Measurements from ENCODE around the gene FCN3. TPM values are rescaled to one million over a fixed set of nuclear protein-coding genes. Genes with fewer than 3 reads are reported as not detected.

FCN3 gene
- total RNA-seq, 2 donors from 2014 or later = not detected

DNA sequence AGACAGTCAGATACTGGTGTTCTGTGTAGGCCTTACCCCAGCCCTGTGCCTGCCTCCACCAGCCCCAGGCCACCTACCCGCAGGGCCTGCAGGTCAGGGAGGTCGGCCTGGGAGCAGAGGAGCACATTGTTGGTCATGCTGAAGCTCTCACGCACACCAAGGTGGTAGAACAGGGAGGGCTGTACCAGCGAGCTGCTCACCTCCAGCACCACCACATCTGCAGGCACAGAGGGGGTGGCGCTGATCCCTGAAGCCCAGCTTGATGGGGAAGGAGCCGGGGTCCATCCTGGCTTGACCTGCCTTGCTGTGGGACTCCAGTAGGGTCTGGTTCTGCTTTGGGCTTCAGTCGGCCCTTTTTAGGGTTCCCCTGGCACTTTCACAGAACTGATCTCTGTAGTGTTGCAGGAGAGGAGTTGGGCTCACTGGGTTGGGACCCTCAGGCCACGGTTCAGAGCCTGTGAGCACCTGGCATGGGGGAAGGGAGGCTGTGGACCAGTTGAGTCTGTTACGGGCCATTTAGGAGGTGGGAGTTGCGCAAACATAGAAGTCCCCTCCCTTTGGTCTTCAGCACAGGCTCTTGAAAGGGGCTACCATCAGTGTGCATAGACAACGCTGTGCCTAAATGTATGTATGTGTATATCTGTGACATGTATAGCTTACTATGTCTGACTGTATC lies 9.8 kb downstream of the FCN3 start:
- Mint-ChIP-seq H3K9me3 (no peaks in the 10 kb centered on the region), H3K27ac (peak overlapping the region; percentile 77 to 81), H3K4me1 (ENCODE audit: low read depth in 2 of 2) (peaks cover 27 to 33% of the 10 kb centered on the region in 2 donors), H3K36me3 (no peaks in the 10 kb centered on the region), H3K27me3 (no peaks in the 10 kb centered on the region), H3K4me3 (peak overlapping the region; percentile 90)
- DNase-seq (ENCODE audit: low spot score) (peak; percentile 45), ATAC-seq (peak in 1 of 2 donors; percentile 4)

DNA sequence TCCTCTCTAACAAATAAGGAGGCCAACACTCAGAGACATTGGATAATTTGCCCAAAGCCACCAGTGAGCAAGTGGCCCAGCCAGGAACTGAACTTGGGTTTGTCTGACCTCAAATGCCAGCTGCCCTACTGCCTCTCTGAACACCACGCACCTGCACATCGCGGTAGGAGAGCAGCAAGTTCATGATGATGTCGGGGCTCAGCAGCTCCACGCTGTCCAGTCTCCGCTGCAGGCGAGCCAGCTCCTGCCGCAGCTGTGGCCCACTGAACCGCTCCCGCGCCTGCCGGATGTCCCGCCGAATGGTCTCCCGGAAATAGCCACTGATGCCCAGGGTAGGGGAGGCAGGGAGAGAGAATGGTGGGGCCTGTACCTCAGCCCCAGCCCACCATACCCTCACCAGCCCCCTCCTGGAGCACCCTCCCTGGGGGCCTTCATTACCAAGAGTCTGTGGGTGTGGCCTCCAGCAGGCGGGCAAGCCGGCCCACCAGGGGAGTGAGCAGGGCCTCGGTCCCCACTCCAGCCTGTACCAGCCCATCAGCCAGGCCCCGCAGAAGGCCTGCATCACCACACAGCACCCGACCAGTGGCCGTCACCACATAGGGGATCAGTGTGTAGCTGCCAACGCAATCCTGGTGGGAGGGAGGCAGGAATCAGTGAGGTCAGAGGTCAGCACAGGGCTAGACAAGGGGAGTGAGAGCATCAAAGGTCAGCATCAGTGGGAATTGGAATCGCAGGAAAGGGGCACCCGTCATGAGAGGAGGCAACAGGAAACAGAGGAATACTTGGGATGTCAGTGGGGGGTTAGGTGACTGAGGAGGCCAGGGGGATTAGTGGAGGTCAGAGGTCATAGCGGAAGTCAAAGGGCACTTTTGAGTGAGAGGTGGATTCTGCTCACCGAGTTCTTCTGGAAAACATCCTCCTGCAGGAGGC lies 10.6 kb downstream of the FCN3 start:
- peaks cover 32 to 39% of the 10 kb centered on the region in 2 donors for H3K4me1 Mint-ChIP-seq (ENCODE audit: low read depth in 2 of 2)
- ATAC-seq (no peak), DNase-seq (ENCODE audit: low spot score) (no peak)
- H3K4me3 Mint-ChIP-seq = no peak overlapping the region
- H3K27me3 Mint-ChIP-seq = no peaks in the 10 kb centered on the region
- no peaks in the 10 kb centered on the region for H3K9me3 Mint-ChIP-seq
- H3K27ac Mint-ChIP-seq = peak overlapping the region in 1 of 2 donors; percentile 20
- no peaks in the 10 kb centered on the region for H3K36me3 Mint-ChIP-seq

DNA sequence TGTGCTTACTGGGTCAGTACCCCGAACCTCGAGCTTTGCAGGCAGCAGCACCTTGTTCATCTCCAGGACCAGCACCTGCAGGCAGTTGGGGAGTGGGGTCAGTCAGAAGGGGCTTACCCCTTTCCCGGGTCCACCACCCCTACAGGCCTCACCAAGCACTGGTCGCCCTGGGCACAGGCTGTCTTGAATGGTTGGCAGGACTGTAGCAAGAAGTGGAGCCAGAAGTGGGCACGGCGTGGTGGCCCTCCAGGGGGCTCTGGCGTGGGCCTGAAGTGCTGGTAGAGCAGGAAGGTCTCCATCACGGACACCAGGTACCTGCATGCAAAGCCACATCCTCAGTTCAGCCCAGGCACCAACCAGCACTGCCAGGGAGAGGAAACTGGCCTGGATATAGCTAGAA lies 13.1 kb downstream of the FCN3 start:
- no peak for ATAC-seq
- no peak for DNase-seq (ENCODE audit: low spot score)
- Mint-ChIP-seq H3K4me3 (peak overlapping the region; percentile 80), H3K9me3 (no peaks in the 10 kb centered on the region), H3K36me3 (no peaks in the 10 kb centered on the region), H3K4me1 (ENCODE audit: low read depth in 2 of 2) (peaks cover 37 to 43% of the 10 kb centered on the region in 2 donors), H3K27ac (no peak overlapping the region), H3K27me3 (no peaks in the 10 kb centered on the region)

DNA sequence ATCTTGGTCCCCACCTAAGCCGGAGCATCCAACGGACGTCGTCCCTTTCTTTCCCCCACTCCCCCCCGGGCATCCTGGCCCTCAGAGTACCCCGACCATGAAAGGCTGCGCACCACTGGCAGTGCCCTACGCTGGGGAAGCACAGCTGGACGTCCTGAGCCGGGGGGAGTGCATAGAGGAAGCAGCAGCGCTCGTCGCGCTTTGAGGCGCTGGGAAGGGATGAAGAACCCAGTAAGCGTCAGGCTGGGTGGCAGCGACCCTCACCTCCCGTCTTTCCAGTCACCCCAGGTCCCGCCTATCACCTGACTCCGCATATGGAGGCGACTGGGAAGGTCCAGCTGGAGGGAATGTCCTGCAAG lies 13.6 kb downstream of the FCN3 start:
- H3K36me3 Mint-ChIP-seq = no peaks in the 10 kb centered on the region
- no peak for DNase-seq (ENCODE audit: low spot score)
- ATAC-seq = no peak
- H3K27ac Mint-ChIP-seq = no peak overlapping the region
- no peaks in the 10 kb centered on the region for H3K9me3 Mint-ChIP-seq
- H3K4me3 Mint-ChIP-seq = peak overlapping the region; percentile 80
- peaks cover 39 to 43% of the 10 kb centered on the region in 2 donors for H3K4me1 Mint-ChIP-seq (ENCODE audit: low read depth in 2 of 2)
- H3K27me3 Mint-ChIP-seq = no peaks in the 10 kb centered on the region

DNA sequence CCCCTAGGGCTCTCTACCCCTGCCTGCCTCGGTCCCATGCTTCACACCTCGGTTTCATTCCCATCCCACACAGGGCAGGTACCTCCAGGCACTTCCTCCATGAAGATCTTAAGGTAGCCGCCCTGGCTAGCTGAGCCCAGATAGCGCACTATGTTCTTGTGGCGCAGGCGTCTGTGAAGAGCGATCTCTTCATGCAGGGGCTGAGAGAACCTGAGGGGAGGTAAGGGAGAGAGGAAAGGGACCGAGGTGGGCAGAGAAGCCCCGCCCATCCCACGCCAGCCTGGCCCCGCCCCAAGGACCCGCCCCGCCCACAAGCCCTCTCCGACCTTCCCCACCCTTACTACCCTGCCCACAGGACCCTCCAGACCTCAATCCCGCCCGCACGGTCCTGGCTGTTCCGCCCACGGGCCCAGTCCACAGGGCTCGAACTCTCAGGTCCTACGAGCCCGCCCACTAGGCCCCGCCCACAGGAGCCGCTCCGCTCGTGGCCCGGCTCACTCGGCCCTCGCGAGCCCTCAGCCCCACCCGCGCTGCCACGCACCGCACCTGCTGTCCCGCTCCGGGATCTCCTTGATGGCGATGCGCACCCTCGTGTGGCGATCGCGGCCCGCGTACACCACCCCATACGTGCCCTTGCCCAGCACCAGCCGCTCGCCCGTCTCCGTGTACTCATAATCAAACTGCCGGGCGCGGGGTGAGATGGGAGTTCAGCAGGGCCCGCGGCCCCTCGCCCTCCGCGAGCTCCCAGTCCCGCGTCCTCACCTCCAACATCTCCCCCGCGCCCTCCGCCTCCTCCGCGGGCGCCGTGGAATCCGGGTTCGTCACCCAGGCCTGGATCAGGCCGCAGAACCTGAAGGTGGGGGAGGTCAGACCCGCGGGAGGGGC lies 14.2 kb downstream of the FCN3 start:
- peak overlapping the region; percentile 80 for H3K4me3 Mint-ChIP-seq
- H3K27ac Mint-ChIP-seq = peak overlapping the region; percentile 27 to 51
- H3K4me1 Mint-ChIP-seq (ENCODE audit: low read depth in 2 of 2) = peaks cover 37 to 42% of the 10 kb centered on the region in 2 donors

DNA sequence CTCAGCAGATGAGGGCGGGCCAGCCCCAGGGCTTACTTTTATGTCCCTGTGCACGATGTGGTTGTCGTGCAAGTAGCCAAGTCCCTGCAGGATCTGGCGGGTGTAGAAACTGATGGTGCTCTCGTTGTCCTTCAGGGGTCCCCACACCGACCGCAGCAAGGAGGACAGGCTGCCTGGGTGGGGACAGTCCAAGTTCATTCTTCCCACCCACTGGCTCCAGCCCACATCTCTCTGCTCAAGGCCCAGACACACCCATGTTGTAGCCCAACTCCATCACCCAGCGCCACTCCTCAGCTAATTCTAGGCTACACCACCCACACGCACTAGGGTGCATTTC lies 14.8 kb downstream of the FCN3 start:
- Mint-ChIP-seq H3K27me3 (no peaks in the 10 kb centered on the region), H3K27ac (peak overlapping the region; percentile 27 to 51), H3K36me3 (no peaks in the 10 kb centered on the region), H3K4me3 (peak overlapping the region; percentile 80), H3K4me1 (ENCODE audit: low read depth in 2 of 2) (peaks cover 34 to 38% of the 10 kb centered on the region in 2 donors), H3K9me3 (no peaks in the 10 kb centered on the region)
- DNase-seq (ENCODE audit: low spot score) (no peak), ATAC-seq (no peak)

More for the DNA sequence above, 14.2 kb downstream of the FCN3 start:
- H3K9me3 Mint-ChIP-seq = no peaks in the 10 kb centered on the region
- peak; percentile 70 for DNase-seq (ENCODE audit: low spot score)
- no peaks in the 10 kb centered on the region for H3K27me3 Mint-ChIP-seq
- peak; percentile 18 to 40 for ATAC-seq
- no peaks in the 10 kb centered on the region for H3K36me3 Mint-ChIP-seq

DNA sequence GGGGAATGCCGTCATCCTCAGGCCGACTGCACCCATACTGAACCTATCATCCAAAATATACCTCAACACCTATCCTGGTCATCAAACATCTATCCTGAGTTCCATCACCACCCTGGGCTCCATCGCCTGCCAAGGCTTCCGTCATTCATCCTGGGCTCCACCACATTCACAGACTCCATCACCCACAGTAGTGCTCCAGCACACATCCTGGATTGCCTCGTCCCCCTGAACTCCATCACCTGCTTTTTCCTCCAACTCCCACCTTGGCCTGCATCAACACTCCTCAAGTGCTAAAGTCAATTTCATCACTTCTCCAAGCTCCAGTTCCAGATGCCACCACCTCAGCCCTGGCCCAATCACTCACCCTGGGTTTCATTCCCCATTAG lies 15.7 kb downstream of the FCN3 start:
- Mint-ChIP-seq H3K27me3 (no peaks in the 10 kb centered on the region), H3K9me3 (no peaks in the 10 kb centered on the region), H3K4me3 (peak overlapping the region; percentile 80), H3K4me1 (ENCODE audit: low read depth in 2 of 2) (peaks cover 29 to 30% of the 10 kb centered on the region in 2 donors), H3K36me3 (no peaks in the 10 kb centered on the region), H3K27ac (peak overlapping the region in 1 of 2 donors; percentile 16)
- DNase-seq (ENCODE audit: low spot score) (no peak), ATAC-seq (no peak)

DNA sequence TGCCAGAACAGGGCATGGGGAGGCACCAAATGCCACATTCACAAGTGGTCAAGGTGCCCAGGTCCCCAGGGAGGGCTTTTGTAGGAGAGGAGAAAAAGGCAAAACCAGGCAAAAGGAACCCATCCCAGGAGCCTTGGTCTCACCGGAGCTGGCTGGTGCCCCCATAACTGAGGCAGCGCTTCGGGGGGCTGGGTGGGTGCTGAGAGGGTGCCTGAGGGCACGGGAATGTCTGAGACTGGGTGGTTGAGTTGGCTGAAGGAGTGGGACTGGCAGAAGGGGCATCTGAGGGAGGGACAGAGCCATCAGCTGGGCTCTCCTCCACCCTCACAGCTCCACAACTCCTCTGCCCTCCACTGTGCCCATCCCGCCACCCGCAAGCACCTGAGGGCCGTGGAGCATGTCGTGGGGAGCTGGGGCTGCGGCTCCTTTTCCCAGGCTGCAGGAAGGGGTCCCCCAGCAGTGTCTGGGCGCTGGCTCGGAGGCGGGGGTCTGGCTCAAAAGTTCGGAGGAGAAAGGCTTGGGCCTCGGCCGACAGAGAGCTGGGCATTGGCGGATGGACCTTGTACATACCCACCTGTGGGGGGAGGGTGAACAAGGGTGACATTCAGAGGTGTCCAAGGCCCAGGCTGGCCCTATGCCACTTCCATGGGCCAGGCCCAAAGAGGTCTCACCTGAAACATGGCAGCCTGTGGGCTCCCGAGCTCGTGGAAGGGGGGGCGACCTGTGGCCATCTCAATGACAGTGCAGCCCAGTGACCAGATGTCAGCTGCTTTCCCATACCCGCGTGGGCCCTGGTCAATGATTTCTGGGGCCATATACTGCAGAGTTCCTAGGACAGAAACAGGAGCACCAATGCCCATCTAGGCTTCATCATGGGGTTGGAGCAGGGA lies 16.3 kb downstream of the FCN3 start:
- Mint-ChIP-seq H3K36me3 (no peaks in the 10 kb centered on the region), H3K4me3 (peak overlapping the region; percentile 66), H3K27ac (peak overlapping the region; percentile 16 to 67), H3K4me1 (ENCODE audit: low read depth in 2 of 2) (peaks cover 29 to 30% of the 10 kb centered on the region in 2 donors), H3K27me3 (no peaks in the 10 kb centered on the region), H3K9me3 (no peaks in the 10 kb centered on the region)
- ATAC-seq (no peak), DNase-seq (ENCODE audit: low spot score) (no peak)

DNA sequence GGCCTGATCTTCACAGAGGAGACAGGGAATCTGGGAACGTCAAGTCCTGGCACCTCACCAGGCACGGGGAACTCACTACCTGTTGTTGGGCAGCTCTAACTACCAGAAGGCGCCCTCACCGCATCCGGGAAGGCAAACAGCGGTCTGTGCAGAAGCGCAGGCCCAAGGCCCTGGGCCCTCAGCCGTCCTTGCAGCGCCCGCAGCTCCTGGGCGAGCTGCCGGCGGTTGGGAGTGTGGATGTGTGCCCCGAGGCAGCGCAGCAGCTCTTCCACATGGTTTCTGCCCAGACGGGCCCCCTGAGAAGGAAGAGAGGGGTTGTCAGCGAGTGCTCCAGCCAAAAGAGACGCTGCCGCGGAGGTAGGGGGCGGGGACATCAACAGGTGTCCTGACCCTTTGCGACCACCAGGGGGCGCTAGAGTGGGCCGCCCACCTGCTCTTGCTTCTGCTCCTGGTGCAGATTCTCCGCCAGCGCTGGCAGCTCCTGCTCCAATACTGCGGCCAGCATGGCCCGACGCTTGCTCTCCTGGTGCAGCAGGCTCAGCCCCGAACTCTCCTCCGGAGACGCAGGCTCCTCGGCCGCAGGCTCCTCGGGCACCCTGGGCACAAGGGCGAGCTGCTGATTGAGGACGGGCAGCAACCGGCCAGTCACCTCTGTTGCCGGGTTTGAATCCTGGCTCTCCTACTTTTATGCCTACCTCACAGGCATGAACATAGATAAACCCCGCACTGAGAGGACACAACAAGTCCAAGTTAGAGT lies 17.2 kb downstream of the FCN3 start:
- DNase-seq (ENCODE audit: low spot score) (peak; percentile 79), ATAC-seq (peak; percentile 72 to 75)
- Mint-ChIP-seq H3K4me3 (peak overlapping the region; percentile 66), H3K27ac (peak overlapping the region; percentile 67 to 80), H3K36me3 (no peaks in the 10 kb centered on the region), H3K4me1 (ENCODE audit: low read depth in 2 of 2) (peaks cover 29 to 30% of the 10 kb centered on the region in 2 donors), H3K27me3 (no peaks in the 10 kb centered on the region), H3K9me3 (no peaks in the 10 kb centered on the region)

DNA sequence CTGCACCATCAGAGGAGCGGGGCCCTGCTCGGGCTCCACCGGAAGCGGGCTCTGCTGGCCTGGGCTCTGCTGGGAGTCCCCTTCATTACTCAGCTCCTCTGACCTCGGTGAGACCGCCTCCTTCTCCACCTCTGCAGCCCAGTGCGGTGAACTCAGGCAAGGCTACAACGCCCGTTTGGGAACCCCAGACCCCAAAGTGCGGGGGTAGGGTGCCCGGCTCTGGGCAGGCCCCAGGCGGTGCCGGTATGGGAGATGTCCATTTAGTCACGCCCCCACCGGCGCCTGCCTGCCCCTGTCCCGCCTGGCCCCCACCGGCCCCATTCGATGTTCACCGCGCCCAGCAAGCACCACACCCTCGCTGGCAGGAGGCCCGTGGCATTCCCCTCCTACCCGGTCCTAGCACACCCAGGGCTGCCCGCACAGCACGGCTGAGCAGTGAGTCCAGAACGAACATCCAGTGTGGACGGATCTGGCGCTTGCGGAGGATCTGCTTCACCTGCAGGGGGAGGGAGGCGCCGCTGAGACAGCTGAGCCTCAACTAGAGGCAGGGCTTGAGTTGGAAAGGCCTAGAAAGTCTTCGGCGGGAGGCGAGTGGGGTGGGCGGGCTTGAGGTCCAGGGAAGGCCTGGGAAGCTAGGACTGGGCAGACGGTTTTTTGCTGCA lies 17.9 kb downstream of the FCN3 start:
- H3K27me3 Mint-ChIP-seq = no peaks in the 10 kb centered on the region
- H3K36me3 Mint-ChIP-seq = no peaks in the 10 kb centered on the region
- ATAC-seq = peak; percentile 72 to 87
- peaks cover 29 to 30% of the 10 kb centered on the region in 2 donors for H3K4me1 Mint-ChIP-seq (ENCODE audit: low read depth in 2 of 2)
- H3K9me3 Mint-ChIP-seq = no peaks in the 10 kb centered on the region
- H3K4me3 Mint-ChIP-seq = peak overlapping the region; percentile 66
- peak; percentile 82 for DNase-seq (ENCODE audit: low spot score)
- peak overlapping the region; percentile 67 to 80 for H3K27ac Mint-ChIP-seq

DNA sequence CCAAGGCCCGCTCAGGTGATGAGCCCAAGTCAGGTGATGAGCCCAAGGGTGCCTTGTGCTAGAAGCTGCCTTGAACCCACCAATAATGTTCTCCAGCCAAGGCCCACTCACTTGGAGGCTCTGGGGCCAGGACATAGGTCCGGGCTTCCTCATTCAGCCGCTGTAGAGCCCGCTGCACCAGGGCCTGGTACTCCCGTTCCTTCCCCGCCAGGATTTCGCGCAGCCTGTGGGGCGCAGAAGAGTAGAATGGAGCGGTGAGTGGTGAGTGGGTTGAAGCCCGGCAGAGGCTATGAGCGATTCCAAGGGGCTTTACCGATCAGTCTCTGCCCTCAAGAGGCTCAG lies 18.4 kb downstream of the FCN3 start:
- no peaks in the 10 kb centered on the region for H3K9me3 Mint-ChIP-seq
- no peaks in the 10 kb centered on the region for H3K36me3 Mint-ChIP-seq
- ATAC-seq (no peak), DNase-seq (ENCODE audit: low spot score) (no peak)
- peak overlapping the region; percentile 66 for H3K4me3 Mint-ChIP-seq
- H3K4me1 Mint-ChIP-seq (ENCODE audit: low read depth in 2 of 2) = peaks cover 29 to 30% of the 10 kb centered on the region in 2 donors
- H3K27ac Mint-ChIP-seq = peak overlapping the region; percentile 67 to 80
- no peaks in the 10 kb centered on the region for H3K27me3 Mint-ChIP-seq

DNA sequence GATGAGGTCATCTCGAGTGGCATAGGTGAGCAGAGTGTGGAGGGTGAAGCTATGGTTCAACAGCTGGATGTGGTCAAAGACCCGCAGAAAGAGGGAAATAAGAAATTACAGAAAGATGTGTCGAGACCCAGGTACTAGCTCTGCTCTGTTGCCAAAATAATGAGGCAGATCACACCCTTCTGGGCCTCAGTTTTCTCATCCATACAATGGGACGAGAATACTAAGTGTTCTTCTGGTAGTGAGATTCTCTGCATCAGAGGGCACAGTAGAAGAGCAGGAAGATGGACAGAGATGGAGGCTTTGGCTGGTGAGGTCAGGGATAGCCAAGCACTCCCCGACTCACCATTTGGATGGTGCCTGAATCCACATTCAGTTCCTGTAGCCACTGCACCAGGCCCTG lies 18.9 kb downstream of the FCN3 start:
- Mint-ChIP-seq H3K4me3 (peak overlapping the region; percentile 66), H3K27ac (peak overlapping the region; percentile 67 to 80), H3K36me3 (no peaks in the 10 kb centered on the region), H3K4me1 (ENCODE audit: low read depth in 2 of 2) (peaks cover 29 to 30% of the 10 kb centered on the region in 2 donors), H3K27me3 (no peaks in the 10 kb centered on the region), H3K9me3 (no peaks in the 10 kb centered on the region)
- DNase-seq (ENCODE audit: low spot score) (no peak), ATAC-seq (no peak)

Data from natural killer cell treated with Interleukin-12 subunit alpha and Interleukin-12 subunit beta and Interleukin-15 and Interleukin-18, amount 100 ng/mL, for 72 hours (primary cell).